Stimulated activated CD8-positive, alpha-beta memory T cell treated with anti-CD3 and anti-CD28 coated beads, Interleukin-15, amount 100 ng/mL, for 24 hours (primary cell): Measurements from ENCODE around the gene ENOSF1.
"Not testable (repeated sequence)": the region's sequence is repeated elsewhere in the genome, so short reads cannot be mapped to it uniquely, and the experiment has no call there.

ENCODE experiments used
- DNase-seq: peaks from one replicate; pipeline ENCODE4 v3.0.0-alpha.2; 2020; ENCODE audit warnings: low read depth

Gene ENOSF1, protein sequence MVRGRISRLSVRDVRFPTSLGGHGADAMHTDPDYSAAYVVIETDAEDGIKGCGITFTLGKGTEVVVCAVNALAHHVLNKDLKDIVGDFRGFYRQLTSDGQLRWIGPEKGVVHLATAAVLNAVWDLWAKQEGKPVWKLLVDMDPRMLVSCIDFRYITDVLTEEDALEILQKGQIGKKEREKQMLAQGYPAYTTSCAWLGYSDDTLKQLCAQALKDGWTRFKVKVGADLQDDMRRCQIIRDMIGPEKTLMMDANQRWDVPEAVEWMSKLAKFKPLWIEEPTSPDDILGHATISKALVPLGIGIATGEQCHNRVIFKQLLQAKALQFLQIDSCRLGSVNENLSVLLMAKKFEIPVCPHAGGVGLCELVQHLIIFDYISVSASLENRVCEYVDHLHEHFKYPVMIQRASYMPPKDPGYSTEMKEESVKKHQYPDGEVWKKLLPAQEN

DNA sequence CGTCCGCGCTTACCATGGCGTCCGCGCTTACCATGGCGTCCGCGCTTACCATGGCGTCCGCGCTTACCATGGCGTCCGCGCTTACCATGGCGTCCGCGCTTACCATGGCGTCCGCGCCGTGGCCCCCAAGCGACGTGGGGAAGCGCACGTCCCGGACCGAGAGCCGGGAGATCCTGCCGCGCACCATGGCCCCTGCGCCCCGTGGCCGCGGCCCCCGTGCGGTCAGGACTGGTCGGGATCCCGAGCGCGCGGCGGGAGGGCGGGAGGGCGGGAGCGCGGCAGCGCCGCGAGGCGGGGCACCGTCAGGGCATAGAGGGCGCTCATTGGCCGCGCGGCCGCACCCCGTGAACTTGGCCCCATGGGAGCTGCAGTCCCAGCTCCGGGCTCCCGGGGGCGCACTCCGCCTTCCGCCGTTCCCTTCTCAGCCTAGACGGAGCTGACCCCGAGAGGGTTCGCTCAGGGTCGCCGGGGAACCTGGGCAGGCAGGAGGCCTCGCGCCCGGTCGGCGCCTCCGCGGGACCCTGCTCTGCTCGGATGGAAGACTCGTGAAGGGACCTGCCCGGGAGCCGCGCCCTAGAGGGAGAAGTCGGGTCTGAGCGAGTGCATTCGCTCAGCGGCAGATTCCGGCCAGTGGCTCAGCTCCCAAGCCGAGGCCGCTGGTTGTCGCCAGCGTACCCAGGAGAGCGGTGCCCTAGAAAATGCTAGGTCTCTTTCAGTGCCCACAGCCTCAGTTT lies at the start of gene ENOSF1:
TSS of gene ENOSF1 (minus strand) at position 230 of the 734 bp plus-strand sequence. CDS start at position 187, 43 bp downstream.
- peak; percentile 75 for DNase-seq

DNA sequence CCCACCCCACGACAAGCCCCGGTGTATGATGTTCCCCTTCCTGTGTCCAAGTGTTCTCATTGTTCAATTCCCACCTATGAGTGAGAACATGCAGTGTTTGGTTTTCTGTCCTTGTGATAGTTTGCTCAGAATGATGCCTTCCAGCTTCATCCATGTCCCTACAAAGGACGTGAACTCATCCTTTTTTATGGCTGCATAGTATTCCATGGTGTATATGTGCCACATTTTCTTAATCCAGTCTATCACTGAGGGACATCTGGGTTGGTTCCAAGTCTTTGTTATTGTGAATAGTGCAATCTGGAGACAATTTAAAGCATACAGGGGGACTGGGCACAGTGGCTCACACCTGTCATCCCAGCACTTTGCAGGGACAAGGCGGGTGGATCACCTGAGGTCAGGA lies 47.4 kb upstream of the ENOSF1 start:
- not testable (repeated sequence) for DNase-seq

DNA sequence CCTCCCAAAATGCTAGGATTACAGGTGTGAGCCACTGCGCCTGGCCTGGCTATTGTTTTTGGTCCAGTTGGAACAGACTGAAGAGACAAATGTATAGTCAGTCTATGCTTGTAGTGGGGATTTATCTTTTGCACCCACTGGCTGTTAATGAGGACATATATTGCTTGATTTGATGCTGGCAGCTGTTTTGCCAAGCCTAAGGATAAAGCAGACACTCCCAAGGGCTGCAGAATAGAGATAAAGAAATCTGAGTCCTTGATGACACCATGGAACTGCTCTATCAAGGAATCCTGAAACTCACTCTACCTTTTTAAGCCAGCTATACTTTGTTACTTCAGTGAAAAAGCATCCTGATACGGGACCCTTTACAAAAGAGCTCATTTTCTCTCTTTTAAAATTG lies 43.1 kb upstream of the ENOSF1 start:
- no peak for DNase-seq

DNA sequence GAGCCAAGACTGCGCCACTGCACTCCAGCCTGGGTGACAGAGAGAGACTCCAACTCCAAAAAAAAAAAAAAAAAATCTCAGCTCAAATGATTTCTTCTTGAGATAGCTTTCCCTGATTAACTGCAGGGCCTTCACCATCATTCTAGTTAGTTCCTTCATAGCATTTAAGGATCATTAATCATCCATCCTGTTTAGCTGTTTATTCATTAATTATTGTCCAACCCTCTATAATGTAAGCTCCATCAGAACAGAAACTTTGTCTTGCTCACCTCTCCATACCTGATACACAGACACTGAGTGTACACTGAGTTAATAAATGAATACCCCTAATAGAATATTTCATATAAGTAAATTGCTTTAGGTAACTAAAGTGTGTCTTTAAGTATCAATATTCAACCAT lies 42.2 kb upstream of the ENOSF1 start:
- no peak for DNase-seq

DNA sequence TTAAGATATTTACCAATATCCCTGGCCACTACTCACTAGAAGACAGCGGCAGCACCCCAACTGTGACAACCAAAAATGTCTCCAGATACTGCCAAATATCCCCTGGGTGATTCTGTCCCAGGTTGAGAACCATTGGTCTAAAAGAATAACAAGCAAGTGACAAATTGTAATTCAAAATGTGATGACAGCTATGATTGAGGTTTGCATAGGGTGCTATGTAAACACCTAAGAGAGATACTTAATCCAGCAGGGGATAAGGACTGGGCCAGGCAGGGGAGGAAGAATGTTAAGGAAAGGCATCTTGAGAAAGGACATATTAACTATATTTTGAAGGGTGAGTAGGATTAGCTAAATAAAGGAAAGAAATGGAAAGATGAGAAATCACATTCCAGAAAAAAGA lies 38.0 kb upstream of the ENOSF1 start:
- DNase-seq: no peak

DNA sequence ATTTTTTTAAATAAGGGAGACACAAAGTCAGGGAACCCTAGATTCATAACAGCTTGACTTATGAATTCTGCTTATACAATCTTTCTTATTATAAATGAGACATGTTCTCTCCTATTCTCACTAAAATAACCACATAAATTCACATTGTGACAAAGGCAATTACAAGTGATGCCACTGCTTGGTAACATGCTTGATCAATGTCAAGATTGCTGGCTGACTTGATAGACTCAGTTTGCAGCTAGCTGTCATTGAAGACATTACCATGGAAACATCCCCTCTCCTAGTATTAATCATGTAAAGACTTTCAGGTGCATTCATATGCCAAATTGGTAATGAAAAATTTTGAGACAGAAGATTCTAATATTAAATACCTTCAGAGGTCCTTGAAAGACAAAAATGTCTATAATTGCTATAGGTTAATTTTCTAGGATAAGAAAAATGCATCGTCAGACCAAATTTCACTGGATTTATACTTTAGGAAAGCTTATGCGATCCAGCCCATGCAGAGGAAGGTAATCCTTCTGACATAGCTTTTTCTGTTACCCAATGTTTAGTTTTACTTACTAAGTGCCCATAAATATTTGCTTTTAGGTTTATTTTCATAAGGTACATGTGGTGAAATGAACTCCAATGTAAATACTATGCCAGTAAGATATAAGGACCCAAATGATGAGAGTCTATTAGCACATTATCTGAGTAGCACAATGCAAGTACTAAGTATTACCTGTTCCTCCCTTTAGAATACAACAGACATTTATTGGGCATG lies 32.6 kb upstream of the ENOSF1 start:
- DNase-seq: no peak

DNA sequence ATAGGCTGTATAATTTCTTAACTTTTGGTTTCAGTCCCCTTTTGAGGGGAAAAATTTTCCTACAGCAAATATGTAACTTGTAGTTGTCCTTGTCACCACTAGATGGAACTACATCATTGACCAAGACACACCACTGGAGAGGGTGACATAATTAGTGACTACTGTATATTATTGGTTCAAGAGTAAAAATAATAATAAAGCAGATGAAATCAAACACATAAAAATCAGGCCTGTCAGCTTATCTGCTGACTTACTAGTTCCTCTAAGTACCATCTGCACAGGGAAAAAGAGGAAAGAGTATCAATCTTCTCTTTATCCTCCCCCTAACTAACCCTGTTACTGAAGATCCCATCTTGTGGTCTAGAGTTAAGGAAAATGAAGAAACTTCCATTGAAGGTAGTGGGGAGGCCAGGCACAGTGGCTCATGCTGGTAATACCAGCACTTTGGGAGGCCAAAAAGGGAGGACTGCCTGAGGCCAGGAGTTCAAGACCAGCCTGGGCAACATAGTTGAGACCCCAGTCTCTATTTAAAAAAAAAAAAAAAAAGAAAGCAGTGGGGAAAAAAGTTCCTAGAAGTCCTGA lies 29.6 kb upstream of the ENOSF1 start:
- no peak for DNase-seq

DNA sequence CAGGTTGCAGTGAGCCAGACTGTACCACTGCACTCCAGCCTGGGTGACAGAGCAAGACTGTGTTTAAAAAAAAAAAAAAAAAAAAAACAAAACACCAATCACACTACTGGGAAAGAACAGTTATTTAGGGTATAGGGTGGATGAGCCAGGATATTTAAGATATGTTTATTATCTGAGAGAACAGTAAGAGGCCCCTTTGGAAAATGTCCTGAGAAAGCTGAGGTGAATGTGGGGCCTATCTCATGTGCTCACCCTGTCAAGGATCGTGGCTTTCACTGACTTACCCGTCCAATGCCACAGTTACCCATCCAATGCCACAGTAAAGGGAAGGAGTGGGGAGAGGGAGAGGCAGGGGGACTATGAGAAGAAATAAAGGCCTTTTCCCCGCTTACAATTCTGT lies 19.9 kb upstream of the ENOSF1 start:
- DNase-seq: no peak

DNA sequence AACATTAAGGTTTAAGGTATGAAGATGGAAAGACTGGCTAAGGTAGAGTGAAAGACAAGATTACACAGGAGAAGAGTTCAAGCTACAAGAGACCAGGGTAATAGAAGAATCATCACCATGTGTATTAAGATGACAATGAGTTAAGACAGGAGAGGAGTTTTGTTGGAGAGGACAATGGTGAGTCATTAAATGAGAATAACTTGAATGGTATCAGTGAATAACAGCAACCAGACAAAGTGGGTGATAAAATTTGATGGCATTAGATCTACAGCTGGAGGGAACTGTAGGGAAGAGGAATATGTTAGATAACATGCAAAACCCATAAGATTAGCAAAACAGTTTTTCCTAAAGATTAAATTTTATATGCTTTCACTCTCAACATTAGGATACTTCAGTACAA lies 18.8 kb upstream of the ENOSF1 start:
- no peak for DNase-seq

DNA sequence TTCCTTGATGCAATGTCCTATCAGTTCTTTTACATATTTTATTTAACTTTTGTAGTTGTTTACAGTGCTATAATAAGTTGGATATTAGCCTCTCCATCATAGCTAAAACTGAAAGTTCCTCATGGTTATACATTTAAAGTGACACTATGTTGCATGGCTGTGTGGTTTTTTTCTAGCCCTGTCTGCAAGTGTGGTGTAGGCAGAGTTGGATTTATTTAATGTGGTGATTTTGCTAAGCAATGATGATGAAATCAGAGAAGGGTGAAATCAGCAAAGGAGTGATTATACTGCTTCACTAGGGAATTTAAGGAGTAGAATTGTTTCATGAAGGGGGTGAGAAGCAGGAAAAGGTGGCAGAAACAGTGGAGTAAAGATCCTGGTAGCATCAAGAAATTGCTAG lies 18.3 kb upstream of the ENOSF1 start:
- no peak for DNase-seq

DNA sequence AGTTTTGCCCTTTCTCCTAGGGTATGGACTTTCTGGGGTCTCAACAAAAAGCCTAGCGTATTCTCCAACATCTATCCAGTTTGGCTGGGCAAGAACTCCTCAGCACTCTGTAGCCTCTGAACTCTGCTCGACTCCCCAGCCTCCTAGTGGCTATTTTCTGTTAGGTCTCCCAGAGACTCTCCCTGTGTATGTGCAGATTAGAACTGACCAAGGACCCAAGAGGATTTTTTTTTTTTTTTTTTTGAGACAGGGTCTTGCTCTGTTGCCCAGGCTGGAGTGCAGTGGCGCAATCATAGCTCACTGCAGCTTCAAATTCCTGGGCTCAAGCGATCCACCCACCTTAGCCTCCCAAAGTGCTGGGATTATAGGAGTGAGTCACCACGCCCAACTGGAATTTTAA lies 17.7 kb upstream of the ENOSF1 start:
- not testable (repeated sequence) for DNase-seq

DNA sequence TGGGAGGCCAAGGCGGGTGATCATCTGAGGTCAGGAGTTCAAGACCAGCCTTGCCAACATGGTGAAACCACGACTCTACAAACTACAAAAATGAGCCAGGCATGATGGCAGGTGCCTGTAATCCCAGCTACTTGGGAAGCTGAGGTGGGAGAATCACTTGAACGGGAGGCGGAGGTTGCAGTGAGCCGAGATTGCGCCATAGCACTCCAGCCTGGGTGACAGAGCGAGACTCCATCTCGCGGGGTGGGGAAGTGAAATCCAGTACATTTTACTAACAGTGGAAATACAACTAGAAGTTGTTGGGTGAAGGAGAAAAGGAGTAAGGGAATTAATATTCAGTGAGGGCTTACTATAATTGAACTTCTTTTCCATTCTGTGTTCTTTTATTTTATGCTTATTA lies 13.2 kb upstream of the ENOSF1 start:
- DNase-seq: no peak

DNA sequence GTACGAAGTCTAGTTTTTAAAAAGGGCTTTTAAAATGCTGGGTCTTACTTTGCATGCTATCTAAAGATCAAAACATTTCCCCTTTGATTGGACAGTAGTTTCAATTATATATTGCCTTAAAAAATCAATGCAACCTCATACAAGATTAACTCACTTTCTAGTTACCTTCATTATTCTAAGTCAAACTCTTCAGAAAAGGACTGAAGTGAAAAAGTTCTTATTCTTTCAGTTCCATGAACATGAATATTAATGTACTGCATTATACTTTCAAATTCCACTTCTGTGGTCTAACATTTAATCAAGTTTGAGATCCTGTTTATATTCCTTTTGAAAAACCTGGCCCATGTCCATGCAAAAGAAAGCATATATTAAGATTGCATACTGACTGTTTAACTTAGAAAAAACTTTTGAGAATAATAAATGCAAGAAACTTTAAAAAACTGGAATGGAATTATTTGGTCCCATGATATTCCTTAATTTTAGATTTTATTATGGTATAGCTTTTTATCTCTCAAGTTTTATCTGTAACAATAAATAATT lies 11.2 kb upstream of the ENOSF1 start:
- DNase-seq: no peak

DNA sequence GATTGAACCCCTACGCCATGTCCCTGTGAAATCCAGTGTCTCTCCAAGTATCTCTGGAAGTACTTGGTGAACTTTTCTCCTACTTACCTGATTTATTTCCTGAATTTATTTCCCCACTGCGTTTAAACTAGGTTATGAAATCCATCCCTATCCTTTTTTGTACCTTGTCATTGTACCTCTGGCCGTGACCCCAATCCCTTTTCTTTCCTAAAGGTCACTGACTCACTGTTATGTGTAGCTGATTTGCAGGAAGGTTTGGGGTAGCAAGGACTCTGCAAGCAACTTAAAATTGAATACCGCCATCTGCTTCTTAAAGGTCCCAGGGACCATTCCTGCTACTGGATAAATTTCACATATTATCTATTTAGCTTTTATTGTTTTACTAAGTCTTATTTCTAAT lies 4.6 kb upstream of the ENOSF1 start:
- DNase-seq: no peak

DNA sequence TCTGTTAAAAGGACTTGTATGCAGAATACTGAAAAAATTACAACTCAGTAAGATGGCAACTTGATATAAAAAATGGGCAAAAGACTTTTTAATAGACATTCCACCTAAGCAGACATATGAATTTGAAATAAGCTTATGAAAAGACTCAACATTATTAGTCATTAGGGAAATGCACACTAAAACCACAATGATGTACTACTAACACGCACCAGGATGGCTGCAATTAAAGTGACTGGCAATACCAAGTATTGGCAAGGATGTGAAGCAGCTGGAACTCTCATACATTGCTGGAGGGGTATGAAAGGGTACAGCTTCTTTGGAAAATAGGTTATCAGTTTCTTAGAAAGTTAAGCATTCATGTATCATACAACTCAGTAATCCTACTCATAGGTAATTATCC lies 3.2 kb upstream of the ENOSF1 start:
- no peak for DNase-seq

DNA sequence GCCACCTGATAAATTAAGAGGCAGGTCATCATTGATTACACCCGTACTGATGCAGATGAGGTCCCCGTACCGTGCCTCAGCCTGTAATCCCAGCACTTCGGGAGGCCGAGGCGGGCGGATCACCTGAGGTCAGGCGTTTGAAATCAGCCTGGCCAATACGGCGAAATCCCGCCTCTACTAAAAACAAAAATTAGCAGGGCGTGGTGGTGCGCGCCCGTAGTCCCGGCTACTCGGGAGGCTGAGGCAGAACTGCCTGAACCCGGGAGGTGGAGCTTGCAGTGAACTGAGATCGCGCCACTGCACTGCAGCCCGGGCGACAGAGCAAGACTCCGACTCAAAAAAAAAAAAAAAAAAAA lies 683 bp upstream of the ENOSF1 start:
- DNase-seq: no peak

DNA sequence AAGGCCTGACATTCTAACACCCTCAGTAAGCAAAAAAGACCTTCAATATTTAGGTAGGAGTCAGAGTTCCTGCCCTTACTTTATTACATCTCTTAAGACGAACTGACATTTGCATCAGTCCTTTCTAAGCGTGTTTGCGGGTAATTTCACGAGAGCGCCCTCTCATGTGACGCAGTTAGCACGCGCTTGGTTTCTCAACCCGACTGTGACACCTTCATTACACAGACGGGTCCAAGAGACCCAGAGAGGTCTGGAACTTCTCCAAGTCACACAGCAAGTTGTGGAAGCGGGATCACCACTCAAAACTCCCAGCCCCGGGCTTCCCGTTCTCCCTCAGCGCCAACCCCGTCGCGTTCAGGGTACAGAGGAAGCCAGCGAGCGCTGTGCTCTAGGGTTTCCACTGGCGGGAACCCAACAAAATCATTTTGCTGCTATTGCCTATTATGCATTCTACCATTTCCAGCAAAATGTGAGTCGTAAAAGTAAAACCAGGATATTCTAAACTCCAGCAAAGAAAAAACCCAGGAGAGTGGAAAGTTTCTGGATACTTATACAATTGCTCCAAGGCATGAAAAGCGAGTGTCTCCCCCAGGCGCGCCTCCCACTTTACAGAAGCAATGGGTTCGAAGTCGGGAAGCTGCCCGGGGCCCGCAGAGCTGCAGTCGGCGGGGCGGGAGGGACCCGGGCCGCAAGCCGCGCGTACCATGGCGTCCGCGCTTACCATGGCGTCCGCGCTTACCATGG lies 601 bp downstream of the ENOSF1 start:
- peak; percentile 34 for DNase-seq

DNA sequence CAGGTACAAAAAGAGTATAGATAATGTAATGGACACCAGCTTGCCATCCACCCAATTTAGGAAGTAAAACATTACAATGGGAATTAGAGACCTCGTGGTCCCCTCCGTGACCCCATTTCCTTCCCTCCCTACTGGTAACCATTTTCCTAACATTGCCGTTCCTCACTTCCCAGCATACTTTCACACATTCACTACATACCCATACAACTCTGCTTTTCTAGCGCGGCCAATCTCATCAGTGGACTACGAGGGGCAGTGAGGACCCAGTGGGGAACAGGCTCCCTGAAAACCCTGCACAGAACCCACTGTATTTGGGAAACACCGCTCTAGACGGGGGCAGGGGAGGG lies 1.1 kb downstream of the ENOSF1 start:
- no peak for DNase-seq

DNA sequence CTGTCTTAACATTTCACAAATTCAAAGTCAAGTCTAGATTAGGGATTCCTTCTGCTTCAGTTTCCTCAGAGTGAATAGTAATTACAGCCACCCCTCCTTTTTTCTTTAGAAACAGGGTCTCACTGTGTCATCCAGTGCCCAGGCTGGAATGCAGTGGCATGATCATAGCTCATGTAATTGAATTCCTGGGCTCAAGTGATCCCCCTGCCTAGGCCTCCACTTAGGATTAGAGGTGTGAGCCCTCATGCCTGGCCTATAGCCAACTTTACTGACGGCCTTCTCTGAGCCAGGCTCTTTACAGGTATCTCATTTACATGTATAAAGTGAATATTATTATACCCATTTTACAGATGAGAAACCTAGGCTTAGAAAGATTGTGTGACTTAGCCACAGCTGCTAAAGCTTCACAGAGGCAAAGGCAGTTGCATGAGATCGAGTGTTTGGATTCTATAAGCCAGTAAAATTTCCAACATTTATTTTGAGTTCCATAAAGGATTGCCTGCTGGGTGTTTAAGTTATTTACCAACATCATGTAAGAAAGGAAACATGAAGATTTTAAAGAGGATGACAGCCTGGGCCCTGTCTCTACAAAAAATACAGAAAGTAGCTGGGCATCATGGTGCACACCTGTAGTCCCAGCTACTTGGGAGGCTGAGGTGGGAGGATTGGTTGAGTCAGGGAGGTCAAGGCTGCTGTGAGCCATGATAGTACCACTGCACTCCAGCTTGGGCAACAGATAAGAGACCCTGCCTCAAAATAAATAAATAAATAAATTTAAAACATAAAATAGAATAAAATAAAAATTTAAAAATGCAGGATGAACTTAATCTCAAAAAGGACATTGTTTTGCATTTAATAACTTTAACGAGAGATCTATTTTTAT lies 1.8 kb downstream of the ENOSF1 start:
- no peak for DNase-seq

DNA sequence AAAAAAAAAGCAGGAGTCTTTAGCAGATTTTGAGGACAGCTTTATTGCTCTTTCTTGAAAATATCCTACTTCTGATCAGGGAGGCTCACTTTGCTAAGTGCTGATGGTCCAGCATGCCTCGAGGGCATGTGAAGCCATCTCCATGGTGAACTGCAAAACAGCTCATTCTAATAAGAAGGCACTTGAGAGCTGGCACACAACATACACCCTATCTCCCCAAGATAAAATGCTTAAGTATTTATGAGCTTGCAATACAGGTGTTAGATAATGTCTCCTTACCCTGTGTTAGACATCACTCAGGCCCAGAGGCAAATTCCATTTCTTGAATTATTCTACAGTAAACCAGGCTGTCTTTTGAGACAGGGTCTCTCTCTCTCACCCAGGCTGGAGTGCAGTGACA lies 2.7 kb downstream of the ENOSF1 start:
- no peak for DNase-seq

DNA sequence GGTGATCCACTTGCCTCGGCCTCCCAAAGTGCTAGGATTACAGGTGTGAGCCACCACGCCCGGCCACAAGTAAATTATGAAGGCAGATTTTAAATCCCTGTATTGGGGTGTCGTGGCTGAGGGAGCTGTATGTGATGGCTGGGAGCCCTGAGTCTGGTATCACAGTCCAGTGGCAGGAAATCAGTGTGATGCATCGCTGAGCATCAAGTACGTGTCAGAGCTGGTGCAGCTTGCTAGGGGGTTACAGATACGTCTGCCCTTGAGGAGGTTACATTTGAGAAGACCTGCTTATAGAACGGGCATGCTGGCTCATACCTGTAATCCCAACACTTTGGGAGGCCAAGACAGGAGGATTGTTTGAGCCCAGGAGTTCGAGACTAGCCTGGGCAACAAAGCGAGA lies 4.3 kb downstream of the ENOSF1 start:
- DNase-seq: no peak
